Measurements from ENCODE around the gene JDP2.

DNA sequence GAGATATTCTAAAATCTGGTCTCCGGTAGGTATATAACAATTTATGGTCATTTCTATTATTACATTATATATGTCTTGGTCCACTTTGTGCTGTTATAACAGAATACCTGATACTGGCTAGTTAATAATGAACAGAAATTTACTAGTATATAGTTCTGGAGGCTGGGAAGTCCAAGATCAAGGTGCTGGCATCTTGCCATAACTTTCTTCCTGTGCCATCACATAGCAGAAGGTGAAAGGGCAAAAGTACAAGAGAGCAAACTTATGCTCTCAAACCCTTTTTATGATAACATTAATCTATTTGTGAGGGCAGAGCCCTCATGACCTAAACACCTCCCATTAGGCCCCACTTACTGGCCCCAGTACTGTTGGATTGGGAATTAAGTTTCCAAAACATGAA, 76.6 kb downstream of the JDP2 start:
- TF ChIP-seq CTCF (IDR thresholded peaks at IDR 0.05; ENCODE audit: insufficient read depth, low read length, poor library complexity, severe bottlenecking), result no peak
- TF ChIP-seq EZH2phosphoT487 (conservative IDR thresholded peaks at IDR 0.05; ENCODE audit: low read length), result no peak

All from SU-DHL-6 (cell line).